ENCODE data around the gene LGR4.

GRCh38 chr11:27384227-27384626 lies 88.4 kb downstream of the LGR4 start:
- TF ChIP-seq POLR2A (IDR thresholded peaks at IDR 0.05; ENCODE audit: low read depth, low read length): no peak
- TF ChIP-seq TAF1 (IDR thresholded peaks at IDR 0.05; ENCODE audit: low read depth, low read length): no peak
- no peak for TF ChIP-seq POU2F2 (IDR thresholded peaks at IDR 0.05; ENCODE audit: low read depth, low read length)
- TF ChIP-seq SPI1 (IDR thresholded peaks at IDR 0.05; ENCODE audit: low read depth, low read length): no peak
- no peak for TF ChIP-seq POLR2AphosphoS5 (IDR thresholded peaks at IDR 0.05; ENCODE audit: low read depth, low read length)
